Stimulated activated CD4-positive, alpha-beta T cell treated with anti-CD3 and anti-CD28 coated beads, Interleukin-1b, Interleukin-23, amount 100 ng/mL, for 4 hours (primary cell): ENCODE data around the gene PRX.
"Not testable (repeated sequence)": the region's sequence is repeated elsewhere in the genome, so short reads cannot be mapped to it uniquely, and the experiment has no call there.

Experiments used
- DNase-seq, 2 donors: peaks; one replicate each; pipeline ENCODE4 v3.0.0-alpha.2; 2020; ENCODE audit warnings: low read depth in 2 of 2

PRX gene

DNA sequence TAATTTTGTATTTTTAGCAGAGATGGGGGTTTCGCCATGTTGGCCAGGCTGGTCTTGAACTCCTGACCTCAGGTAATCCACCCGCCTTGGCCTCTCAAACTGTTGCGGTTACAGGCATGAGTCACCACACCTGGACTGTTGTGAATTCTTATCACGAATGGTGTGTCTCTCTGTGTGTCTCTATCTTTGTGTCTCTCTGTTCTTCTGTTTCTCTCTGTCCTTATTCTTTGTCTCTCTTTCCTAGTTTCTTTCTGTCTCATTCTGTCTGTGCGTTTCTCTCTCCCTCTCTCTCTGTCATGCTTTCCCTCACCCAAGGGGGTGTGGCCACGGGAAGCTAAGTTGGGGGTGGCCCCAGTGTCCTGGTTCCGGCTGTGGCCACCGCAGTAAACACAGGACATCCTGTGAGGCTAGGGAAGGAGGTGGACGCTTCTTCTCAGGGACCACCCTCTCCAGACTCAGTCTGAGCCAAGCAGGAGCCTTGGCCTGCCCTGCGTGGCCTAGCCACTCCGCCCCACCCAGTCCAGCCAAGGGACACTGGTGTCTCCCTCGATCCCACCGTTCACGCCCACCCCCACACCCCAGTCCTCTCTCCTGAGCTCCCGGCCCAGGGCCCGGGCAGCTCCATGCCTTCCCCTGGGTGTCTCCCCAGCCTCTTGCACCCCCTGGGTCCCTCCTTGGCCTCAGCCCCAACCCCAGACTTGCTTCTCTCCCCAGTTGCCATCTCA, 3.9 kb upstream of the PRX start:
- DNase-seq: no peak

DNA sequence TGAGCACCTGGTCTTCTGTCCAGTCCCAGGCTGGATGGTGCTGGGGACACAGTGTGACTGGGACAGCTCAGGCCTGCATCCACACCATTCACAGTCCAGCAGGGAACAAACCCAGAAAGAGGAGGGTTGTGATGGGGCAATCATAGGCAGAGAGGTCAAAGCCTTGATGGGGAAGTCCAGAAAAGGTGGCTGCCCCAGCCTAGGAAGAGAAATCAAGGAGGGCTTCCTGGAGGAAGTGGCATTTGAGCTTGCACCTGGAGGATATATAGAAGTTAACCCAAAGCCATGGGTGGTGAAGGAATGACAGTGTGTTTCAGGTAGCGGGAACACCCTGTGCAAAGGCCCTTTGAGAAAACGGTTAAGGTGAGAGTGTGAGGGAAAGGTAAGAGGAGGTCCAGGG, 2.6 kb upstream of the PRX start:
- DNase-seq: no peak

- DNase-seq: no peak
Measured at GRCh38 chr19:40414542-40415535, 1.7 kb upstream of the PRX start.

DNA sequence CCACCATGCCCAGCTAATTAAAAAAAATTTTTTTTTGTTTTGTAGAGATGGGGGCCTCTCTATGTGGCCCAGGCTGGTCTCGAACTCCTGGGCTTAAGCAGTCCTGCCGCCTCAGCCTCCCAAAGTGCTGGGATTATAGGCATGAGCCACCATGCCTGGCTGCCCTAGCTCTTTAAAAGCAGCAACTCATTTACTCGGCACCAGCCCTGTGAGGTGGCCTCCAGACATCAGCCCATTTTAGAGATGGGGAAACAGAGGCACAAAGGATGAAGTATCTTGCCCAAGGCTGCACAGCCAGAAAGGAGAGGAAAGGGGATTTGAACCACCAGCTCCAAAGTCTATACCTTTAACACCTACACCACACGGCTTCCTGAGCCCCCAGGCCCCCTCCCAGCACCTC, 312 bp downstream of the PRX start:
- no peak for DNase-seq

GRCh38 chr19:40411958-40412499, 1.1 kb downstream of the PRX start:
- DNase-seq: no peak

DNA sequence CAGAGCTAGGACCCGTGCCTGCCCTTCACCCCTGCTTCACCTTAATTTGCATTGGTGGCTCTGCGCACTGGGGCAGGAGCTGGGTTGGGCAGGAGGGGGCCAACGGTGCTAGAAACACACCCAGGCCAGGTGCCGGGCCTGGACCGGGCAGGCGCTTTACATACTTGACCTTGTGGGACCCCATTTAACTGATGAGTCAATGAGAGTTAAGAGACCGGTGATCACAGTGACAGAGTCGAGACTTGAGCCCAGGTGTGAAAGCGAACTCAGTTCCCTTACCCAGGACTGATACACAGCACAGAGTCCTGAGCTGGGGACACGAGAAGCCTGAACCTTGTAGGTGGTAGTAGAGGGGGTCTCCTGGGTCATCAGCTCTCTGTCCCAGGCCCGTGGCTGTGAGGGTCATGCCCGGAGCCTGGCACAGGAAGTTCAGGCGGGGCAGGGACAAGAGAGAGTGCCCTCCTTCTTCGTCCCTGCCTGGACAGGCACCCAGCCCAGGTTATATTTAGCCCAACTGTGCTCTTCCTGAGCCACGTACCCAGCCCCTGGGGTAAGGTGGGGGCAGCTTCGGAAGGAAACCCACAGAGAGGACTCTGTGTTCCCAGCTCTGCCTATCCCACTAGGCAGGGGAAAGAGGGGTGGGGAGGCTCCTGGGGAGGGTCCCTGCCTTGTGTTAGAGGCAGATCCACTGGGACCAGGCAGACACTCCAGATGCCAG, 1.9 kb downstream of the PRX start:
- no peak for DNase-seq

DNA sequence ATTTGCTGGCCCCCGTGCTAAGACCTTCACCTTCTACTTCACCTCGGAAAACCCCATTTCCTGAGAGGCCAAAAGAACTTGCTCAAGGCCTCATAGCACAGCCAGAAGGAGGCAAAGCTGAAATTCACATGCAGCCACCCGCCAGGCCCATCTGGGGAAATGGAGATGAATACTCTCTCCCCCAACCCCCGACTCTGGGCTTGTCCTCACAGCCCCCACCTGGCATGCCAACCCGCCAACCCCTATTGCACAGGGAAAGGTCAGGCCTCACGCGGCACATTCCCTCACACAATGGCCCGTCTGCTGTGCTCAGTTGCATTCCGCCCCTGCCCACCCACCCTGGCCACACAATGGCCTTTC, 3.2 kb downstream of the PRX start:
- DNase-seq: no peak

DNA sequence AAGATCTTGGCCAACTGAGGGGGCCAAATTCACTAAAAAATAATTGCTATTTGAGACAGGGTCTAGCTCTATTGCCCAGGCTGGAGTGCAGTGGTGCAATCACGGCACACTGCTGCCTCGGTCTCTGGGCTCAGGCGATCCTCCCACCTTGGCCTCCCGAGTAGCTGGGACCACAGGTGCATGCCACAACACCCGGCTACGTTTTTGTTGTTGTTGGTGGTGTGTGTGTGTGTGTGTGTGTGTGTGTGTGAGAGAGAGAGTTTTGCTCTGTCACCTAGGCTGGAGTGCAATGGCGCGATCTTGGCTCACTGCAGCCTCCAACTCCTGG, 4.6 kb downstream of the PRX start:
- DNase-seq: not testable (repeated sequence)

DNA sequence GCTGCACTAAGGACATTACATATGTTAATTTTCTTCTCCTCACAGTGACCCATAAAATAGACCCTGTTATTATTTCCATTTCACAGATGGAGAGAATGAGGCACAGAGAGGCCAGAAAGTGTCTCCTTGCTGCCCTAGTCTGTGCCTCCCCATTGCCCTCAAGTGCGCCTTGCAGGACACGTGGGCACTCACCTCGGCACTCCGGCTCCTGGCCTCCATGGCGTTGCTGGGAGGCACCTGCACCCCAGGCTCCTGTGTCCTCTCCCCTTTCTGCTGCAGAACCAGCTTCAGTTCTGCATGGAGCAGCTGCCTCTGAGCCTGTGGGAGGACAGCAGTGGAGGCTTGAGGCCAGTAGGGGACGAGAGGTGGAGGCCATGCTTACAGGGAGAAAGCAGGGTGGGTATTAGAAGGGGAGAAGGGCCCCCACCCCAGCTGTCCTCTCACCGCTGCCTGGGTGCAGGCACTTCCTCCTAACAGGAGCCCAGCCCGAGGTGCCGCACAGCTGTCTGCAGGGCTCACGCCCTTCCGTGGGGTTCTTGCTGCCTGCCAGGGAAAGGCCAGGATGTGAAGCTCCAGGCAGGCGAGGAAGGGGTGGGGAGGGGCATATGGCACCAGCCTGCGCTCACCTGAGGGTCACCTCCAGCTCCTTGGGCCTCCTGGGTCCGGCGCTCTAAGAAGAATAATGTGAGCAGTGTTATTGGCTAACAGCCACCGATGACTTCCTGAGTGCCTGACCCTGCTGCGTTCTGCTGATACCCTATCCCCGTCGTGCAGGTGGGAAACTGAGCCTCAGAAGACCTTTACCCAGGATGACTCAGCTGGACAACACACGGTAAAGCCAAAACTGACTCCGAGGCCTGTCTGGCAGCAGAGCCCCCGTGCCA, 5.2 kb downstream of the PRX start:
- DNase-seq: no peak

DNA sequence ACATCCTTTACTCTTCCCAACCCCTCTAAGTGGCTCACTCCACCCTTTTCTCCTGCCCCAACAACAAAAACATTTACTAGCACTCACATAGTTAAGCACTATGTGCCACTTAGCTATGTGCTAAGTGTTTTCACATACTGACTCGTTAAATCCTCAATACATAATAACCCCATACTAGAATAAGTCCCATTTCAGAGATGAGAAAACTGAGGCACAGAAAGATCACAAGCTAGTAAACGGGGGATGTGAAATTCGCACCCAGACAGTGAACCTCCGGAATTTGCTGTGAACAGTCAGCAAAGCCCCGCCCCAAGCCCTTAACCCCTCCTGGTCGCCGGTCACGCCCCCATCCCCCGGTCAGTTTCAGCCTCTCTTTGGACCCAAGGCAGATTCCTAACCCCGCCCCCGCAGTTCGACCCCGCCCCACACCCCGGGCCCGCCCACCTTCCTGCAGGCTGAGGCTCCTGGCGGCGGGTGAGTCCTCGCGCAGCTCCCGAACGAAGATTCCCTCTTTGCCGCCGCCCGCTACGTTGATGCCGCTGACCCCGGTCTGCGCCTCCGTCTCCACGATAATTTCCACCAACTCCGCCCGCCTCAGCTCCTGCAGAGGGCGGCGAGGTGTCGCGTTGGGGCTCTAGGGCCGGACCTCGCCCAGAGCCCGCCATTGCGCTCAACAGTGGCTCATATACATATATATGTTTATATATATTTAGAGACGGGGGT, 9.8 kb downstream of the PRX start:
- DNase-seq: peak; percentile 57 to 72

- no peak for DNase-seq
Measured at GRCh38 chr19:40400559-40400958, 12.6 kb downstream of the PRX start.

GRCh38 chr19:40398417-40399131, 14.6 kb downstream of the PRX start:
- peak; percentile 41 to 58 for DNase-seq

- no peak for DNase-seq
Measured at GRCh38 chr19:40397568-40397906, 15.6 kb downstream of the PRX start.

- no peak for DNase-seq
Measured at GRCh38 chr19:40396886-40397567, 16.2 kb downstream of the PRX start.

DNA sequence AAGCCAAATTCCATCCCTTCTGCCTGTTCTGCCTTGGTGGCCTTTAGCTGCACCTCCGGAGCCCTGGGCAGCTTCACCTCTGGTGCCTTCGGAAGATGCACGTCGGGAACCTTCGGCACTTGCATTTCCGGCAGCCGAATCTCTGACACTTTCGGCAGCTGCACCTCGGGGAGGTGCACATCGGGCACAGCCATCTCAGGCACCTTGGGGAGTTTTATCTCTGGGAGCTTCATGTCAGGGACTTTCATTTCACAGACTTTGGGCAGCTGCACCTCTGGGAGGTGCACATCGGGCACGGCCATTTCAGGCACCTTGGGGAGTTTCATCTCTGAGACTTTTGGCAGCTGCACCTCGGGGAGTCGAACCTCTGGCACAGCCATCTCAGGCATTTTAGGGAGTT, 17.2 kb downstream of the PRX start:
- no peak for DNase-seq

GRCh38 chr19:40394816-40395210, 18.4 kb downstream of the PRX start:
- no peak for DNase-seq

- no peak for DNase-seq
Measured at GRCh38 chr19:40393894-40394815, 19.0 kb downstream of the PRX start.

DNA sequence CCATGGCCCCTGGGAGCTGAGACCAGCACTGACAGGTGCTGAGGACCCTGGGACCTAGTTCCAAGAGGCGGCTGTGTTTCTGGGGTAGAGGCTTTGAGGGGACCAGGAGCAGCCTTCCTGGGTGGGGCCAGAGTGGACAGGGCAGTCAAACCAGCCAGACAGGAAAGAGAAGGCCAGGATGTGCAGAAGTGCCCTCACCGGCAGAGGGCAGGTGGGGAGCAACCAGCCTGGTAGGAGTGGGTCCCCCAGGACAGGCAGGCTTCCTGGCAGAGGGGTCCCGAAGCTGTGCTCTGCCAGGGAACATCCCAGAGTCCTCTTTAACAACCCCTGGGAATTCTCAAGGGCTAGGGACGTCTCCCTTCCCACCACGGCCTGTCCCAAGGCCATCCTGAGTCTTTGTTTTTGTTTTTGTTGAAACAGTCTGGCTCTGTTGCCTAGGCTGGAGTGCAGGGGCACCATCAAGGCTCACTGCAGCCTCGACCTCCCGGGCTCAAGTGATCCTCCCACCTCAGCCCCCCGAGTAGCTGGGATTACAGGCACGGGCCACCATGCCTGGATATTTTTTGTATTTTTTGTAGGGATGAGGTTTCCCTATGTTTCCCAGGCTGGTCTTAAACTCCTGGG, 20.2 kb downstream of the PRX start:
- no peak for DNase-seq
